Measurements from ENCODE around the gene ANP32A.
A peak's percentile ranks its signal among the peaks of the same experiment; 100 is the strongest.

The ANP32A gene

DNA sequence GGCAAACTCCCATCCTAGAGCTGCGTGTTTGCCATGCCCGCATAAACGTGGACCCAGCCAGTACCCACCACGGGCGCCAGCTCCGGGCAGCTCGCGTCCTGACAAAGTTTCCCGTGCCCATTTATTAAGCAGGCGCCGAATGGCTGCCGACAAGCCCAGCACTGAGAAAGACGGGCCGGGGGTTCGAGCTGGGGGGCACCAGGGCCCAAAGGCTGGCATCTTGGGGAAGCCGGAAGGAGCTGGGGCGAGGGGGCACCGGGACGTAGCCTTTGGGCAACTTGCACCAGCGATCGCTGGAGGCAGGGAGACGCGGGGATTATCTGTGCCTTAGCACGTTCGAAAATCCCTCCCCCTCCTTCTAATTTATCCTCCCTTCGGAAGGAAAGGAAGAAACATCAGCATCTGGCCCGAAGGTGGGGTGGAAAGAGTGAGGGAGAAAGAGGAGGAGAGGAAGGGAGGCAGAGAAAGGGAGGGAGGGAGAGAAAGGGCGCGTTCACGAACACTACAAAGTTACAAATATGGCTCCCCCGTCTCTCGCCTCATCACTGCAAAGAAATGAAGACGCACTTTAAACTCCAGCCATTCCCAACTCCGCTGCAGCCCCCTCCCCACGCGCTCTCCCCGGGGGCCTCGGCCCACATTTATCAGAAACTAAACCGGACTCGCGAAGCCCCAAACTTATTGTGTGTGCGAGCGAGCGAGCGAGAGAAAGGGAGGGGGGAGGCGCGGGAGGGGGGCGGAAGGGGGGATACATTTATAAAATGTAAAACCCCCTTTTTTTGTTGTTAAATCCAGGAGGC lies 1.0 kb downstream of the ANP32A start:
- DNase-seq = no peak

- DNase-seq = peak; percentile 52
Measured at GRCh38 chr15:68818769-68819494, 1.8 kb downstream of the ANP32A start.

GRCh38 chr15:68818066-68818768 lies 2.5 kb downstream of the ANP32A start:
- peak; percentile 37 for DNase-seq

- DNase-seq = peak; percentile 36
Measured at GRCh38 chr15:68817304-68818065, 3.2 kb downstream of the ANP32A start.

DNA sequence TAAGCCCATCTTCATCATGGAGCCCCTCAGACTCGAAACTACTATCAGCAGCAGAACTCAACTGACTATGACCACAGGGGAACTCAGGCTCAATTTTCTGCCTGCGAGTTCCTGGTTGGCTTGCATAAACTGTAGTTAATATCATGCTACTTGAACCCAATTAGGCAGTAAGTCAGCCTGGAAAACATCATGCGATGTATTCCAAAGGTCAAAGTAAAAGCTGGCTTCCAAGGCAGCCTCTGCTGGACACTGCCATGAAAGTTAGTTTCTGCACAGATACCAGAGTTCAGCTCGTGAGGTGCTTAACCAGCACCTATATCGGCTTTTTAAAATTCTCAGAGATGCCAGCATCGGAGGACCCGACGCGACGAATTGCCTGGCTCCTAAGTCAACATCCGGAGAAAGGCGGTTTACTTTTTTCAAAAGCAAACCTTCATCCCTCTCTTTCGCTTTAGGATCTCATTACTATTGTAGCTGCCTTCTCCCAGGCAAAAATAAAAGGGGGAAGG lies 3.8 kb downstream of the ANP32A start:
- no peak for DNase-seq

DNA sequence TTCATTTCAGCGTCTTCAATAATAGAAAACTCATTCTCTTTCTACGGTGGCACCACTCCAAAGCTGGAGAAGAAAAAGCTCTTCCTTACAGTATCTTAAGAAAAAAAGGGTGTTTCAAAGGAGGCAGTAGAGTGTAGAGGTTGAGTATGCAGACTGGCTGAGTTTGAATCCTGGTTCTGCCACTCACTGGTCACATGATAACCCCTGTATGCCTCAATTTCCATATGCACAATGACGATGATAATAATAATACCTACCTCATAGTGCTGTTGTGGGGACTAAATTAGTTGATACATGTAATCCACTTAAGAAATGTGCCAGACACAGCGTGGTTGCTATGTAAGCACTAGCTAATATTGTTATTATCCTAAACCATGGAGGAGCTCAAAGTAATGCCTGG lies 4.5 kb downstream of the ANP32A start:
- no peak for DNase-seq

- DNase-seq = no peak
Measured at GRCh38 chr15:68815598-68815997, 5.1 kb downstream of the ANP32A start.

DNA sequence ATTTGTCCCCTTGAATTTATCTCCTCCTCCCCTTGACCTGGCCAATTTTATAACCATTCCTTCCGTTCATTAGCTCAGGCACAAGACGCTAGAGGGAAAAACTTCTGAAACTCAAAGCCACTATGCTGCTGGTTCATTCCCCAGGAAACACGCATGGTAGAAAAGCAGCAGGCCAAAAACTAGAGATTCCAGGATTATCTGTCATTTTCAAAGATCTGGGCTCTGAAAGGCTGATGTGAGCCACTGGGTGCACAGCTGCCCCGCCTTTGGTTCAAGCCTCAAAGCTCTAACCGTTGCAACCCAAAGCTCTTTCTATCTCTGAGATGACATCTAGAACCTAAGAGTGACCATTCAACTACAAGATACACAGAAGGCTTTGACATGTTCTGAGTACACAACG lies 6.1 kb downstream of the ANP32A start:
- DNase-seq = no peak

DNA sequence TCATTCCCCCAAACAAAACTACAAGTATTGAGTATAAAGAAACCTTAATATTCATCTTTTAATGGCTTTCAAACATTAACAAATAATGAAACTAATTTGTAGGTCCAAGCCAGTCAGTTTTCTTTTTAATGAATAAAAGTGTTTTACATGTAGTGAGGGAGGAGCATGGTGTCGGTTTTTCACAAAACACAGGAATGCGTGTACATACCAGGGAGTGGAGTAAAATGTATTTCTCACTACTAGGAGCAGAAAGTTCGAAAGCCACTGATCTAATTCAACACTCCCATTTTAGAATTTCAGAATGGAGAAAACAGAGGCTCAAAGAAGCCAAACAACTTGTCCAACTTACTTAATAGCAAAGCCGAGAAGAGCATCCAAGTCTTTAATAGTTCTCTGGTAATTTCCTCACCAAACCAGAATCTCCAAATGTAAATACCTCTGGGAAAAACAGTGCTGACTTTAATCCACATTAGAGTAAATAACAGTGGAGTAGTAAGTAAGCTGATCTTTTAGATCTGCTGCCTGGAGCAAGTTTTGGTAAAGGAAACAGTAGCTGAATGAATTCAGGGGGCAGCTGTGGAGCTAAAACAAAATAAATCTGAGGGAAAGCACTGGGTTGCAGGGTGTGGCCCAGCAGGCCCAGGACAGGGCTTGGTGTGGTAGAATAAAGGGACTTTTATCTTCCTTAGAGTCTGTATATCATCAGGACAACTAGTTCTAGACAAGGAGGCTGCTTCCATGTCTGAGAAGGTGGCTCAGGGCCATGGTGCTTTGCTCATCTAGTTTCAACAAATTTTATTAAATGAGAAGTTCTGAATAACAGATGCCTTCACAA lies 7.9 kb downstream of the ANP32A start:
- no peak for DNase-seq

- DNase-seq = no peak
Measured at GRCh38 chr15:68812069-68812468, 8.6 kb downstream of the ANP32A start.

GRCh38 chr15:68809517-68809916 lies 11.2 kb downstream of the ANP32A start:
- no peak for DNase-seq

- no peak for DNase-seq
Measured at GRCh38 chr15:68808770-68809169, 11.9 kb downstream of the ANP32A start.

GRCh38 chr15:68808091-68808490 lies 12.6 kb downstream of the ANP32A start:
- no peak for DNase-seq

GRCh38 chr15:68807249-68807648 lies 13.4 kb downstream of the ANP32A start:
- no peak for DNase-seq

DNA sequence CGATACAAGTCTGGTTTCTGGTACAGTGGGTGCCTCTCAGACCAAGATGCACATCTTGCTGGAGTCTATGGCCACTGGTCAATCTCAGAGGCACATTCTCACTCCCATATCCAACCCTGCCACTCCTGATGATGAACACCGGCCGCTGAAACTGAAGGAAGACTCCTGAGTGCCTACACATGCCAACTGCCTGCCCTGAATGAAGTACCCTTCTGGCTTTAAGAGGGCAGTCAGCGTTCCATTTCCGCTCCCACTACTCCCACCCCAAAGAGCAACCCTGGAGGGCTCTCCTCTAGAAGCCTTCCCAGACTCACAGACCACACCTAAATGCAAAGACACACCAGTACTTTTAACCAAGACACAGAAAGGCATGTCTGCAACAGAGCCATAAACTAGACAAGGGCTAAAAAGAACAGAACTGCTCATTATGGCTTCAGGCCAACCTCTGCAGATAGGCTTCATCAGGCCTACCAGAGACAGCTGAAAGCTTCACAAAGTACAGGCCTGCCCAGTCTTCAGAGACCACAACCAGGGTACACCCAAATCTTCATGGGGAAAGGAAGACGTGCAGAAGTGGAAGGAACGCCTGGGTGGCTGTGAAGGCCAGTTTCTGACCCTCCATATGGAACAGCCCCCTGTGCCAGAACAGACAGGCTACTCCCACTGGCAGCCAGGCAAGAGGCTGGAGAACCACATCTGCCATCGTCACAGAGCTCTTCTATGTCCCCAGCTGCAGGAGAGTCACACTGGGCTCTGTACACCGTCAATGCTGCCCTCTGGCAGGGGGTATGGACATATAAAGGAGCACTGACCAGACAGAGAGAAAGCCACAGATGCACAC lies 14.3 kb downstream of the ANP32A start:
- DNase-seq = no peak

DNA sequence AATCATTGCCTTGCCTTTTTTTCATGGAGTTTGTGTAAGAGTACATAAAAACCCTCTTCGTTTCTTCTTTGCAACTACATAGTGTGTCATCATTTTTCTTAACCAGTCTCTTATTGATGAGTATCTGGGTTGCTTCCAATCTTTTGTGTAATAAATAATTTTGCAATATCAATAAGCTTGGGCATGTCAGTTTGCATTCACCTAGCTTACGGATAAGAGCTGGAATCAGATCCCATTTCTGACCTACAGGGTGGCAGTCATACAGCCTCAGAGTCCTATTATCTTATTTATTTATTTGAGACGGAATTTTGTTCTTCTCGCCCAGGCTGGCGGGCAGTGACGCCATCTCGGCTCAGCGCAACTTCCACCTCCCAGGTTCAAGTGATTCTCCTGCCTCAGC lies 18.3 kb downstream of the ANP32A start:
- no peak for DNase-seq

GRCh38 chr15:68801572-68802148 lies 19.0 kb downstream of the ANP32A start:
- DNase-seq = no peak

- no peak for DNase-seq
Measured at GRCh38 chr15:68800875-68801274, 19.8 kb downstream of the ANP32A start.

GRCh38 chr15:68798346-68799094 lies 22.2 kb downstream of the ANP32A start:
- no peak for DNase-seq

All from KG1 (cell line).